SK-N-SH (cell line): Measurements from ENCODE around the gene CCDC187. TPM values are rescaled to one million over a fixed set of nuclear protein-coding genes. Genes with fewer than 3 reads are reported as not detected.

Source experiments
- CTCF ChIA-PET: fragments of 300-600, 350-600 bp; formaldehyde crosslinking; extraction: SDS; loops from one replicate; lab custom pipeline; 2021; lab: Yijun Ruan, JAX
- POLR2A ChIA-PET: fragments of 350-600 bp; sonication (Branson Sonifier 250); formaldehyde crosslinking; extraction: SDS; loops from one replicate; lab custom pipeline; 2020; ENCODE audit warnings: antibody characterized with exemption, inconsistent platforms; lab: Yijun Ruan, JAX
- DNase-seq: peaks from one replicate; pipeline ENCODE4 v3.0.0; 2012
- H2AFZ ChIP-seq: fragments of 200-600 bp; sonication (generic); 2 replicates; pipeline ENCODE4 v1.8.1; 2016; ENCODE audit warnings: antibody characterized with exemption, mild to moderate bottlenecking, low read depth
- H3F3A ChIP-seq: fragments of 200-600 bp; sonication (generic); replicated peaks from 2 replicates; pipeline ENCODE3; 2016; ENCODE audit warnings: antibody characterized with exemption, mild to moderate bottlenecking; ENCODE audit not compliant: insufficient read depth
- H3K27ac ChIP-seq, 2 experiments: fragments of 200-500 bp in 1 of 2; fragments of 200-600 bp in 1 of 2; sonication (Bioruptor generic) in 1 of 2; sonication (generic), shearing (Covaris generic) in 1 of 2; 2 replicates each; pipeline versions ENCODE4 v1.5.1 to v1.6.1; 2014 to 2016; ENCODE audit warnings: low read depth in 2 of 2, inconsistent platforms in 1 of 2, low read length in 1 of 2, mild to moderate bottlenecking in 1 of 2, mixed read lengths in 1 of 2
- H3K27me3 ChIP-seq: fragments of 200-600 bp; sonication (generic), shearing (Covaris generic); 2 replicates; pipeline ENCODE4 v1.6.1; 2016; ENCODE audit warnings: mixed run types; ENCODE audit not compliant: insufficient read depth
- H3K36me3 ChIP-seq, 2 experiments: fragments of 200-500 bp in 1 of 2; fragments of 200-600 bp in 1 of 2; sonication (Bioruptor generic) in 1 of 2; sonication (generic) in 1 of 2; replicated peaks in 1 of 2; 2 replicates each; pipeline versions ENCODE3 to v1.5.1; 2014 to 2016; ENCODE audit warnings: low read length in 1 of 2, mild to moderate bottlenecking in 1 of 2; ENCODE audit not compliant: insufficient read depth in 2 of 2, control insufficient read depth in 1 of 2
- H3K4me1 ChIP-seq, 2 experiments: fragments of 200-500 bp in 1 of 2; fragments of 200-600 bp in 1 of 2; sonication (Bioruptor generic) in 1 of 2; sonication (generic), shearing (Covaris generic) in 1 of 2; 2 replicates each; pipeline versions ENCODE4 v1.5.1 to v1.6.1; 2014 to 2016; ENCODE audit warnings: low read depth in 1 of 2, low read length in 1 of 2, mixed run types in 1 of 2; ENCODE audit not compliant: insufficient read depth in 2 of 2, control insufficient read depth in 1 of 2
- H3K4me2 ChIP-seq: fragments of 200-600 bp; sonication (generic), shearing (Covaris generic); 2 replicates; pipeline ENCODE4 v1.6.1; 2017; ENCODE audit warnings: mixed run types
- H3K4me3 ChIP-seq, 2 experiments: fragments of 200-500 bp in 1 of 2; fragments of 200-600 bp in 1 of 2; sonication (Bioruptor generic) in 1 of 2; sonication (generic), shearing (Covaris generic) in 1 of 2; 2 replicates each; pipeline versions ENCODE4 v1.5.1 to v1.8.1; 2014 to 2016; ENCODE audit warnings: low read depth in 2 of 2, inconsistent platforms in 1 of 2, low read length in 1 of 2, mild to moderate bottlenecking in 1 of 2, mixed read lengths in 1 of 2, moderate library complexity in 1 of 2
- H3K79me2 ChIP-seq: fragments of 200-600 bp; sonication (generic); 2 replicates; pipeline ENCODE4 v1.8.1; 2017; ENCODE audit warnings: mild to moderate bottlenecking; ENCODE audit not compliant: insufficient read depth
- H3K9ac ChIP-seq: fragments of 200-600 bp; sonication (generic); 2 replicates; pipeline ENCODE4 v1.6.1; 2017; ENCODE audit warnings: mixed run types
- H3K9me2 ChIP-seq: fragments of 200-600 bp; sonication (generic); 2 replicates; pipeline ENCODE4 v1.6.1; 2017; ENCODE audit warnings: mixed run types
- H3K9me3 ChIP-seq: fragments of 200-600 bp; sonication (generic); 2 replicates; pipeline ENCODE4 v1.6.1; 2017; ENCODE audit warnings: mixed run types, mild to moderate bottlenecking, moderate library complexity
- H4K20me1 ChIP-seq: fragments of 200-600 bp; sonication (generic); 2 replicates; pipeline ENCODE4 v1.6.1; 2017; ENCODE audit warnings: mild to moderate bottlenecking, mixed run types; ENCODE audit not compliant: insufficient read depth
- CHD2 ChIP-seq: fragments of 150-350 bp; IDR thresholded peaks from 2 replicates; pipeline ENCODE4 v1.6.1; 2018; ENCODE audit warnings: low read length; ENCODE audit not compliant: partially characterized antibody
- ELF1 ChIP-seq: IDR thresholded peaks from 2 replicates; pipeline ENCODE4 v1.4.0; 2012
- FOSL2 ChIP-seq: IDR thresholded peaks from 2 replicates; pipeline ENCODE4 v1.4.0; 2012; ENCODE audit warnings: low read depth, mild to moderate bottlenecking, moderate library complexity, borderline replicate concordance
- IRF3 ChIP-seq: fragments of 150-350 bp; IDR thresholded peaks from 2 replicates; pipeline ENCODE4 v1.6.1; 2016; ENCODE audit warnings: mild to moderate bottlenecking, low read depth, low read length
- JUND ChIP-seq: IDR thresholded peaks from 2 replicates; pipeline ENCODE4 v1.4.0; 2012
- MXI1 ChIP-seq: IDR thresholded peaks from 2 replicates; pipeline ENCODE4 v1.6.1; 2012; ENCODE audit warnings: mild to moderate bottlenecking, low read depth, low read length, improper control_type of control experiment
- NRF1 ChIP-seq: IDR thresholded peaks from 2 replicates; pipeline ENCODE4 v1.6.1; 2012; ENCODE audit warnings: low read depth, mild to moderate bottlenecking, low read length
- POLR2AphosphoS5 ChIP-seq: IDR thresholded peaks from 2 replicates; pipeline ENCODE4 v1.6.1; 2012; ENCODE audit warnings: low read depth, low read length
- RCOR1 ChIP-seq: fragments of 150-350 bp; IDR thresholded peaks from 2 replicates; pipeline ENCODE4 v1.6.1; 2017; ENCODE audit warnings: antibody characterized with exemption, low read length
- SIN3A ChIP-seq: IDR thresholded peaks from 2 replicates; pipeline ENCODE4 v1.6.1; 2012; ENCODE audit warnings: low read depth, mild to moderate bottlenecking, low read length, moderate library complexity, borderline replicate concordance
- WGBS: methylation state at CpG from one replicate; pipeline ENCODE4 v1.1.6; 2017; ENCODE audit warnings: low lambda C conversion rate; 5-methylcytosine and 5-hydroxymethylcytosine counted together
- polyA plus RNA-seq, 3 experiments: library from polyadenylated mRNA; depleted of rRNA; stranded (reverse); fragments of >200 nt; gene quantifications; 2 replicates each; pipeline ENCODE4 v1.2.3, GENCODE V29; 2012

CCDC187 gene
- polyA plus RNA-seq, 1 of the 3 experiments (the other 2 are of a cell fraction) = not detected

- Histone ChIP-seq H3K27me3 (peaks cover 7% of the 10 kb centered on the region; the same call in 1 of the 2 replicates), H3K4me1 (peaks cover 0 to 6% of the 10 kb centered on the region in 2 experiments; a peak in 1 of 4 replicates), H3K4me2 (no peak overlapping the region), H3K9ac (no peak overlapping the region), H2AFZ (no peak overlapping the region), H3F3A (peaks cover 8% of the 10 kb centered on the region)
- 41% methylated on average over 14 of the region's 16 CpGs for WGBS
- TF ChIP-seq RCOR1 (no peak), JUND (no peak), SIN3A (no peak), POLR2AphosphoS5 (no peak), CHD2 (no peak), NRF1 (no peak), FOSL2 (no peak), IRF3 (no peak), ELF1 (no peak)
- TF ChIP-seq, all 33 proteins: peak for 0
- no peak for DNase-seq
- CTCF ChIA-PET = interaction anchor here (1.7 to 2.2 kb wide), 2 partner anchors 13 to 17 kb away, joined by 7 to 14 read pairs; no protein-coding TSS in a partner anchor
- POLR2A ChIA-PET = no interaction called here
- Histone ChIP-seq H3K9me2 (no peaks in the 10 kb centered on the region), H3K79me2 (no peaks in the 10 kb centered on the region), H3K9me3 (no peaks in the 10 kb centered on the region), H3K36me3 (no peaks in the 10 kb centered on the region), H4K20me1 (no peaks in the 10 kb centered on the region), H3K4me3 (no peak overlapping the region), H3K27ac (no peak overlapping the region)
Observed at GRCh38 chr9:136296434-136297015, 7.4 kb downstream of the CCDC187 start.

- ChIA-PET POLR2A (no interaction called here), CTCF (interaction anchor here (1.7 to 2.2 kb wide), 2 partner anchors 12 to 17 kb away, joined by 7 to 14 read pairs; no protein-coding TSS in a partner anchor)
Observed at GRCh38 chr9:136295542-136296433, 8.1 kb downstream of the CCDC187 start.

More at GRCh38 chr9:136295542-136296433, 8.1 kb downstream of the CCDC187 start:
- Histone ChIP-seq H3K9ac (no peak overlapping the region), H3K4me2 (no peak overlapping the region), H2AFZ (no peak overlapping the region), H3K79me2 (no peaks in the 10 kb centered on the region), H4K20me1 (no peaks in the 10 kb centered on the region), H3K27ac (no peak overlapping the region), H3K9me3 (no peaks in the 10 kb centered on the region), H3K4me1 (peaks cover 0 to 6% of the 10 kb centered on the region in 2 experiments; a peak in 1 of 4 replicates), H3F3A (peaks cover 8% of the 10 kb centered on the region), H3K9me2 (no peaks in the 10 kb centered on the region), H3K4me3 (no peak overlapping the region), H3K36me3 (no peaks in the 10 kb centered on the region), H3K27me3 (peaks cover 7% of the 10 kb centered on the region; the same call in 1 of the 2 replicates)
- DNase-seq = no peak
- 55% methylated on average over 28 of the region's 37 CpGs for WGBS
- no peak for TF ChIP-seq MXI1
